Measurements from ENCODE around the gene KAT2B. TPM values are rescaled to one million over a fixed set of nuclear protein-coding genes. Genes with fewer than 3 reads are reported as not detected.

The KAT2B gene
- total RNA-seq, 1 experiment from 2014 or later: 4.6 TPM

- CTCF ChIA-PET: no interaction called here
Observed at GRCh38 chr3:20137647-20138046, 97.4 kb downstream of the KAT2B start.

GRCh38 chr3:20140881-20141280, 100.6 kb downstream of the KAT2B start:
- DNase-seq (ENCODE audit: low spot score): no peak
- Histone ChIP-seq H3K4me1 (ENCODE audit: insufficient read depth, low read length, poor library complexity, severe bottlenecking) (no peaks in the 10 kb centered on the region), H3K27me3 (replicated peaks; ENCODE audit: insufficient read depth, low read depth, low read length, poor library complexity) (no peaks in the 10 kb centered on the region), H3K4me3 (ENCODE audit: low read depth, low read length, poor library complexity, severe bottlenecking) (no peak overlapping the region), H3K36me3 (ENCODE audit: insufficient read depth, low read length, poor library complexity, severe bottlenecking) (no peaks in the 10 kb centered on the region), H3K27ac (ENCODE audit: low read depth, low read length, poor library complexity, severe bottlenecking) (no peak overlapping the region), H3K9me3 (ENCODE audit: low read depth, low read length, poor library complexity, severe bottlenecking) (no peaks in the 10 kb centered on the region)
- TF ChIP-seq CTCF (conservative IDR thresholded peaks at IDR 0.05; ENCODE audit: low read depth, low read length): no peak
- TF ChIP-seq EZH2 (IDR thresholded peaks at IDR 0.05; ENCODE audit: borderline replicate concordance, low read depth, low read length, poor library complexity, severe bottlenecking): no peak
- CTCF ChIA-PET: no interaction called here
- POLR2A ChIA-PET (ENCODE audit: low non-redundant PET): no interaction called here
- intact Hi-C loops (cut with micrococcal nuclease; ENCODE audit: unreplicated experiment): loop anchor here (5.0 kb wide), 1 partner anchor 261 kb away; no protein-coding TSS in a partner anchor
- no TSS peak for BruUV-seq (replicated peaks)

More at GRCh38 chr3:20137647-20138046, 97.4 kb downstream of the KAT2B start:
- Histone ChIP-seq H3K27ac (ENCODE audit: low read depth, low read length, poor library complexity, severe bottlenecking) (no peak overlapping the region), H3K27me3 (replicated peaks; ENCODE audit: insufficient read depth, low read depth, low read length, poor library complexity) (no peaks in the 10 kb centered on the region), H3K9me3 (ENCODE audit: low read depth, low read length, poor library complexity, severe bottlenecking) (no peaks in the 10 kb centered on the region), H3K4me3 (ENCODE audit: low read depth, low read length, poor library complexity, severe bottlenecking) (no peak overlapping the region), H3K36me3 (ENCODE audit: insufficient read depth, low read length, poor library complexity, severe bottlenecking) (no peaks in the 10 kb centered on the region), H3K4me1 (ENCODE audit: insufficient read depth, low read length, poor library complexity, severe bottlenecking) (no peaks in the 10 kb centered on the region)
- TF ChIP-seq CTCF (conservative IDR thresholded peaks at IDR 0.05; ENCODE audit: low read depth, low read length): no peak
- TF ChIP-seq EZH2 (IDR thresholded peaks at IDR 0.05; ENCODE audit: borderline replicate concordance, low read depth, low read length, poor library complexity, severe bottlenecking): no peak
- no TSS peak for BruUV-seq (replicated peaks)
- DNase-seq (ENCODE audit: low spot score): no peak
- POLR2A ChIA-PET (ENCODE audit: low non-redundant PET): no interaction called here
- intact Hi-C loops (cut with micrococcal nuclease; ENCODE audit: unreplicated experiment): no loop called here

GRCh38 chr3:20141316-20141715, 101.1 kb downstream of the KAT2B start:
- CTCF ChIA-PET: no interaction called here
- H3K27ac ChIP-seq (ENCODE audit: low read depth, low read length, poor library complexity, severe bottlenecking): no peak overlapping the region
- intact Hi-C loops (cut with micrococcal nuclease; ENCODE audit: unreplicated experiment): loop anchor here (5.0 kb wide), 1 partner anchor 261 kb away; no protein-coding TSS in a partner anchor
- no peaks in the 10 kb centered on the region for H3K4me1 ChIP-seq (ENCODE audit: insufficient read depth, low read length, poor library complexity, severe bottlenecking)
- no peaks in the 10 kb centered on the region for H3K36me3 ChIP-seq (ENCODE audit: insufficient read depth, low read length, poor library complexity, severe bottlenecking)
- no peak for DNase-seq (ENCODE audit: low spot score)
- POLR2A ChIA-PET (ENCODE audit: low non-redundant PET): no interaction called here
- H3K27me3 ChIP-seq (replicated peaks; ENCODE audit: insufficient read depth, low read depth, low read length, poor library complexity): no peaks in the 10 kb centered on the region
- H3K9me3 ChIP-seq (ENCODE audit: low read depth, low read length, poor library complexity, severe bottlenecking): no peaks in the 10 kb centered on the region
- no peak overlapping the region for H3K4me3 ChIP-seq (ENCODE audit: low read depth, low read length, poor library complexity, severe bottlenecking)
- no TSS peak for BruUV-seq (replicated peaks)
- TF ChIP-seq CTCF (conservative IDR thresholded peaks at IDR 0.05; ENCODE audit: low read depth, low read length) (no peak), EZH2 (IDR thresholded peaks at IDR 0.05; ENCODE audit: borderline replicate concordance, low read depth, low read length, poor library complexity, severe bottlenecking) (no peak)
